HCT116 (cell line): Measurements from ENCODE around the gene SHTN1.

Source experiments
- CTCF ChIP-seq, 3 experiments: fragments of 200-600 bp in 1 of 3; sonication (generic) in 1 of 3; IDR thresholded peaks in 2 of 3; conservative IDR thresholded peaks in 1 of 3; 2 replicates each; pipeline ENCODE4 v1.5.1; 2012 to 2017; ENCODE audit warnings: low read depth in 2 of 3, low read length in 2 of 3, antibody characterized with exemption in 1 of 3, borderline replicate concordance in 1 of 3, control low read depth in 1 of 3, mild to moderate bottlenecking in 1 of 3, mixed read lengths in 1 of 3, mixed run types in 1 of 3, moderate library complexity in 1 of 3; ENCODE audit not compliant: insufficient read depth in 1 of 3
- ZNF274 ChIP-seq: fragments of 200-500 bp; sonication (Bioruptor generic); IDR thresholded peaks from 2 replicates; pipeline ENCODE4 v1.6.1; 2014; ENCODE audit warnings: mild to moderate bottlenecking, low read depth, low read length, inconsistent platforms

GRCh38 chr10:116919706-116920105 is 85.3 kb downstream of the SHTN1 start:
- TF ChIP-seq CTCF (IDR thresholded peaks at IDR 0.05 in 2 of 3, conservative IDR thresholded peaks at IDR 0.05 in 1 of 3; ENCODE audit: borderline replicate concordance in 1 of 3, insufficient read depth in 1 of 3, low read depth in 2 of 3, low read length in 2 of 3) (no peak), ZNF274 (no peak)
